DOHH2 (cell line): ENCODE results near the gene CRYBG2.
A peak's percentile ranks its signal among the peaks of the same experiment; 100 is the strongest.

Experiments used
- H3F3A ChIP-seq: fragments of 200-600 bp; sonication (generic), shearing (Covaris generic); 2 replicates; pipeline ENCODE4 v1.6.0; 2016; ENCODE audit warnings: antibody characterized with exemption, mild to moderate bottlenecking; ENCODE audit not compliant: control insufficient read depth, insufficient read depth
- H3K27ac ChIP-seq: fragments of 200-600 bp; sonication (generic); 2 replicates; pipeline ENCODE4 v1.5.1; 2014; ENCODE audit warnings: low read depth, mild to moderate bottlenecking, low read length, moderate library complexity
- H3K27me3 ChIP-seq: fragments of 200-600 bp; sonication (generic); 2 replicates; pipeline ENCODE4 v1.6.1; 2014; ENCODE audit warnings: mild to moderate bottlenecking, low read length, mixed read lengths; ENCODE audit not compliant: control insufficient read depth
- H3K36me3 ChIP-seq: fragments of 200-600 bp; sonication (generic); 2 replicates; pipeline ENCODE4 v1.6.1; 2014; ENCODE audit warnings: mild to moderate bottlenecking, low read length, moderate library complexity, mixed read lengths; ENCODE audit not compliant: control insufficient read depth
- H3K4me1 ChIP-seq: fragments of 200-600 bp; sonication (generic); 2 replicates; pipeline ENCODE4 v1.6.1; 2014; ENCODE audit warnings: mild to moderate bottlenecking, low read length, mixed read lengths; ENCODE audit not compliant: control insufficient read depth
- H3K4me2 ChIP-seq: fragments of 200-600 bp; sonication (generic); 2 replicates; pipeline ENCODE4 v1.6.0; 2014; ENCODE audit warnings: mild to moderate bottlenecking, low read length, moderate library complexity
- H3K4me3 ChIP-seq: fragments of 200-600 bp; sonication (generic); 2 replicates; pipeline ENCODE4 v1.5.1; 2014; ENCODE audit warnings: mild to moderate bottlenecking, low read length, mixed read lengths
- H3K79me2 ChIP-seq: fragments of 200-600 bp; sonication (generic); 2 replicates; pipeline ENCODE4 v1.6.1; 2014; ENCODE audit warnings: mild to moderate bottlenecking, low read length, mixed read lengths; ENCODE audit not compliant: control insufficient read depth
- H3K9me2 ChIP-seq: fragments of 200-600 bp; sonication (generic); replicated peaks from 2 replicates; pipeline ENCODE4 v1.6.1; 2014; ENCODE audit warnings: mild to moderate bottlenecking, low read length, mixed read lengths; ENCODE audit not compliant: control insufficient read depth
- H3K9me3 ChIP-seq: fragments of 200-600 bp; sonication (generic); 2 replicates; pipeline ENCODE4 v1.6.1; 2014; ENCODE audit warnings: antibody characterized with exemption, low read length, mixed read lengths; ENCODE audit not compliant: control insufficient read depth, insufficient read depth
- H4K20me1 ChIP-seq: fragments of 200-600 bp; sonication (generic); 2 replicates; pipeline ENCODE4 v1.6.0; 2014; ENCODE audit warnings: low read depth, mild to moderate bottlenecking, antibody characterized with exemption, low read length, moderate library complexity; ENCODE audit not compliant: control insufficient read depth, insufficient read depth
- CTCF ChIP-seq: fragments of 200-600 bp; sonication (generic); IDR thresholded peaks from one replicate; pipeline ENCODE4 v1.5.1; 2014; ENCODE audit warnings: antibody characterized with exemption, mild to moderate bottlenecking, low read depth, low read length; ENCODE audit not compliant: poor library complexity, severe bottlenecking
- EZH2phosphoT487 ChIP-seq: fragments of 200-600 bp; sonication (generic); IDR thresholded peaks from 2 replicates; pipeline ENCODE4 v1.6.1; 2017; ENCODE audit warnings: borderline replicate concordance, mild to moderate bottlenecking, antibody characterized with exemption, low read length, moderate library complexity, mixed read lengths

CRYBG2 gene

GRCh38 chr1:26323382-26323781 lies 30.5 kb downstream of the CRYBG2 start:
- Histone ChIP-seq H3K27ac (no peak overlapping the region), H3K4me1 (peaks cover 56% of the 10 kb centered on the region), H3K27me3 (no peaks in the 10 kb centered on the region), H3K4me2 (no peak overlapping the region), H3K9me2 (no peaks in the 10 kb centered on the region), H3K4me3 (no peak overlapping the region), H3K79me2 (peaks cover 11% of the 10 kb centered on the region), H4K20me1 (no peaks in the 10 kb centered on the region), H3F3A (peaks cover 12% of the 10 kb centered on the region), H3K9me3 (no peaks in the 10 kb centered on the region), H3K36me3 (peaks cover 31% of the 10 kb centered on the region)
- TF ChIP-seq EZH2phosphoT487, result no peak
- TF ChIP-seq CTCF, result no peak

GRCh38 chr1:26322042-26322331 lies 31.9 kb downstream of the CRYBG2 start:
- Histone ChIP-seq H3K79me2 (peaks cover 24% of the 10 kb centered on the region), H3K9me2 (no peaks in the 10 kb centered on the region), H3F3A (peaks cover 17% of the 10 kb centered on the region), H3K36me3 (peaks cover 32% of the 10 kb centered on the region), H3K9me3 (no peaks in the 10 kb centered on the region), H3K27ac (no peak overlapping the region), H4K20me1 (no peaks in the 10 kb centered on the region), H3K27me3 (no peaks in the 10 kb centered on the region), H3K4me1 (peaks cover 62% of the 10 kb centered on the region), H3K4me3 (no peak overlapping the region), H3K4me2 (0 out of 2 replicates have a peak overlapping the region, but pooled peaks have one; percentile 80)
- TF ChIP-seq EZH2phosphoT487, result no peak
- no peak for TF ChIP-seq CTCF

GRCh38 chr1:26321315-26322041 lies 32.5 kb downstream of the CRYBG2 start:
- no peaks in the 10 kb centered on the region for H3K9me3 ChIP-seq
- peaks cover 67% of the 10 kb centered on the region for H3K4me1 ChIP-seq
- peak overlapping the region; percentile 18 for H3K4me3 ChIP-seq
- peaks cover 32% of the 10 kb centered on the region for H3K36me3 ChIP-seq
- H3K4me2 ChIP-seq, result peak overlapping the region; percentile 80
- H3F3A ChIP-seq, result peaks cover 22% of the 10 kb centered on the region
- H3K27me3 ChIP-seq, result no peaks in the 10 kb centered on the region
- no peaks in the 10 kb centered on the region for H3K9me2 ChIP-seq
- peak overlapping the region; percentile 90 for H3K27ac ChIP-seq
- H3K79me2 ChIP-seq, result peaks cover 28% of the 10 kb centered on the region
- H4K20me1 ChIP-seq, result no peaks in the 10 kb centered on the region
- TF ChIP-seq CTCF (peak; percentile 88), EZH2phosphoT487 (no peak)
